Omental fat pad (tissue), 4 donors: ENCODE measurements around the gene TOR4A. TPM values are rescaled to one million over a fixed set of nuclear protein-coding genes. Genes with fewer than 3 reads are reported as not detected.

Experiments used
- ATAC-seq: fragments of 150-250 bp; one replicate; pipeline ENCODE4 v1.9.1; 2016; ENCODE audit warnings: mild to moderate bottlenecking, moderate library complexity; ENCODE audit not compliant: low FRiP score
- DNase-seq: peaks from one replicate; pipeline ENCODE4 v3.0.0-alpha.2; 2019; ENCODE audit warnings: low spot score
- CTCF ChIP-seq, 3 donors: fragments of 450-650 bp; IDR thresholded peaks; one replicate each; pipeline ENCODE4 v1.5.1; 2016 to 2017; ENCODE audit warnings: antibody characterized with exemption in 3 of 3, mild to moderate bottlenecking in 3 of 3, moderate library complexity in 2 of 3
- total RNA-seq, 4 donors: library from RNA; depleted of rRNA; stranded (reverse); fragments of >200 nt; gene quantifications; one replicate each; pipeline ENCODE4 v1.1.0, GENCODE V29; 2016

TOR4A gene
- total RNA-seq, 4 donors from 2014 or later, result 9.8 to 17.7 (median 11.6) TPM

DNA sequence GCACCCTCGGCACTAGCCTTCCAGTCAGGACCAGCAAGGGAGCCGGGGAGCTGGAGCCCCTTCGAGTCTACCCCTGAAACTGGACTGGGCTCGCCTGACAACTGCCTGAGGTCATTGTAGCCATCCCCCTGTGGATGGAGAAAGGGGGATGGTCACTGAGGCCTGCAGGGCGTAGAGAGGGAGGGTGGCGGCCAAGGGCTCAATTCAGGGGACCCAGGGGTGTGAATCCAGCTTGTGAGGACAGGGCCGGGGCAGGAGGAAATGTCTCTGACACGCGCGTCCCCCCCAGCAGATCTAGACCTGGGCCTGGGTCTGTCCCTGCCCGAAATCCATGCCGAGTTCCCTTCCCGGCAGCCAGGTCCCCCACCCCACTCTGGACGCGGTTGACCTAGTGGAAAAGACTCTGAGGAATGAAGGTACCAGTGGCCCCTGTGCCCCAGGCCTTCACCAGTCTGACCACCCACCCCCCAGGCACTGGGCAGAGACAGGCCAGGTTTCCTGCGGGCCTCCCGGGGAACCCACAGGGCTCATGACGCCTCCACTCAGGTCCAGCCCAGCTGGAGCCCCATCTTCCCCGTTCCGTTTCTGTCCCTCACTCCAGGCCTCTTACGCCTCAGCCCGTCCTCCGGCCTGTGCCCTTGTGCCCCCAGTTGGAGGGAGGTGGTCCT is 46.0 kb upstream of the TOR4A start:
- DNase-seq (no peak), ATAC-seq (no peak)
- TF ChIP-seq CTCF (IDR thresholded peaks at IDR 0.05), result no peak

DNA sequence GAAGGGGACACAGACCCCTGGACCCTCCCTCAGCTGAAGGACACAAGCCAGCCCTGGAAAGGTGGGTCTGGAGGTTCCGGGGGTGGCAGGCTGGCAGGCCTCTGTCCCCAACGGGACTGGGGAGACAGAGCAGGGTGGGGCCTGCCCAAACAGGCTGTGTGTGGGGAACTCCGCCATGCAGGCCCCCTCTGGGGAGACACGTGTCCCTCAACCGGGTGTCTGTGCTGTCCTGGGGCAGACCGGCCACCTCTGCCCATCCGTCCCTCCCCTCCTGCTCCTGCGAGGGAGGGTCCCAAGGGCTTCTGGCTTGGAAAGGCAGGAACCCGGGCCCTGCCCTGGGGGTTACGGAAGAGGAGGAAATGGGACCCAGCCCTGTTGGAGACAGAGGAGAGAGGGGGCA is 45.4 kb upstream of the TOR4A start:
- ATAC-seq (no peak), DNase-seq (no peak)
- no peak for TF ChIP-seq CTCF (IDR thresholded peaks at IDR 0.05)

DNA sequence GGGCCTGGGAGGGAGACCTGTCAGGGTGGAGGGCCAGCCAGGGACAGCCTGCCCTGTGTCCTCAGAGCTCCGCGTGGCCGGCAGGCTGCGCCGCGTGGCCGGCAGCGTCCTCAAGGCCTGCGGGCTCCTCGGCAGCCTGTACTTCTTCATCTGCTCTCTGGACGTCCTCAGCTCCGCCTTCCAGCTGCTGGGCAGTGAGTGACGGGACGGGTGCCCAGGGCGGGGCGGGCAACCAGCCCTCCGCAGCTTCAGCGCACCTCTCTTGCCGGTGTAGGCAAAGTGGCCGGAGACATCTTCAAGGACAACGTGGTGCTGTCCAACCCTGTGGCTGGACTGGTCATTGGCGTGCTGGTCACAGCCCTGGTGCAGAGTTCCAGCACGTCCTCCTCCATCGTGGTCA is 45.0 kb upstream of the TOR4A start:
- DNase-seq (no peak), ATAC-seq (no peak)
- no peak for TF ChIP-seq CTCF (IDR thresholded peaks at IDR 0.05)

- DNase-seq, result no peak
- ATAC-seq, result no peak
- TF ChIP-seq CTCF (IDR thresholded peaks at IDR 0.05), result no peak
Measured at GRCh38 chr9:137233143-137233980, 44.2 kb upstream of the TOR4A start.

GRCh38 chr9:137234055-137234697 is 43.4 kb upstream of the TOR4A start:
- ATAC-seq (no peak), DNase-seq (no peak)
- TF ChIP-seq CTCF (IDR thresholded peaks at IDR 0.05), result no peak

- no peak for TF ChIP-seq CTCF (IDR thresholded peaks at IDR 0.05)
- DNase-seq (no peak), ATAC-seq (no peak)
Measured at GRCh38 chr9:137234758-137235423, 42.6 kb upstream of the TOR4A start.
